HG03378 (cell line): Measurements from ENCODE around the gene ADIPOR1.
"Not testable (repeated sequence)": the region's sequence is repeated elsewhere in the genome, so short reads cannot be mapped to it uniquely, and the experiment has no call there.

Source experiments
- ATAC-seq: cut with Tn5 transposase; IDR thresholded peaks from one replicate; pipeline ENCODE4 v1.9.1; 2021; ENCODE audit warnings: mild to moderate bottlenecking, moderate library complexity; ENCODE audit not compliant: unreplicated experiment

ADIPOR1 gene

GRCh38 chr1:202957733-202958543 lies at the start of gene ADIPOR1:
TSS of gene ADIPOR1 (minus strand) at chr1:202958312. CDS start at chr1:202951070, 7,242 bp downstream.
- ATAC-seq: peak; percentile 78

GRCh38 chr1:203006948-203007871 lies 49.1 kb upstream of the ADIPOR1 start, which contains the start of gene TMEM183A:
TSS of gene TMEM183A (plus strand) at chr1:203007374. CDS start at chr1:203007466, 92 bp downstream.
- peak; percentile 80 for ATAC-seq

GRCh38 chr1:203005395-203006142 lies 47.5 kb upstream of the ADIPOR1 start:
- not testable (repeated sequence) for ATAC-seq

- ATAC-seq: no peak
These were observed 44.8 kb upstream of the ADIPOR1 start for GRCh38 chr1:203002951-203003350.

- ATAC-seq: no peak
These were observed 43.9 kb upstream of the ADIPOR1 start for GRCh38 chr1:203001986-203002385.

- ATAC-seq: no peak
These were observed 42.3 kb upstream of the ADIPOR1 start for GRCh38 chr1:203000217-203000944.

GRCh38 chr1:202998836-202999750 lies 41.0 kb upstream of the ADIPOR1 start:
- no peak for ATAC-seq

GRCh38 chr1:202994756-202995155 lies 36.6 kb upstream of the ADIPOR1 start:
- no peak for ATAC-seq

GRCh38 chr1:202991112-202991511 lies 33.0 kb upstream of the ADIPOR1 start:
- no peak for ATAC-seq

GRCh38 chr1:202989879-202990278 lies 31.8 kb upstream of the ADIPOR1 start:
- no peak for ATAC-seq

GRCh38 chr1:202987922-202988583 lies 29.9 kb upstream of the ADIPOR1 start:
- ATAC-seq: no peak

- ATAC-seq: no peak
These were observed 29.1 kb upstream of the ADIPOR1 start for GRCh38 chr1:202987255-202987654.

GRCh38 chr1:202986120-202986519 lies 28.0 kb upstream of the ADIPOR1 start:
- ATAC-seq: not testable (repeated sequence)

GRCh38 chr1:202982715-202983430 lies 24.8 kb upstream of the ADIPOR1 start:
- ATAC-seq: no peak

GRCh38 chr1:202981939-202982338 lies 23.8 kb upstream of the ADIPOR1 start:
- ATAC-seq: no peak

GRCh38 chr1:202979459-202979858 lies 21.3 kb upstream of the ADIPOR1 start:
- no peak for ATAC-seq

GRCh38 chr1:202976633-202977032 lies 18.5 kb upstream of the ADIPOR1 start:
- no peak for ATAC-seq

- no peak for ATAC-seq
These were observed 16.7 kb upstream of the ADIPOR1 start for GRCh38 chr1:202974856-202975255.
